Fibroblast of the conjunctiva (primary cell): ENCODE data around the gene SHCBP1L.
"Not testable (repeated sequence)": the region's sequence is repeated elsewhere in the genome, so short reads cannot be mapped to it uniquely, and the experiment has no call there.

Experiments
- DNase-seq: peaks from one replicate; pipeline ENCODE4 v3.0.0-alpha.2; 2010; ENCODE audit warnings: low read depth

Gene SHCBP1L

GRCh38 chr1:182965096-182965495 is 12.1 kb upstream of the SHCBP1L start:
- DNase-seq: no peak

DNA sequence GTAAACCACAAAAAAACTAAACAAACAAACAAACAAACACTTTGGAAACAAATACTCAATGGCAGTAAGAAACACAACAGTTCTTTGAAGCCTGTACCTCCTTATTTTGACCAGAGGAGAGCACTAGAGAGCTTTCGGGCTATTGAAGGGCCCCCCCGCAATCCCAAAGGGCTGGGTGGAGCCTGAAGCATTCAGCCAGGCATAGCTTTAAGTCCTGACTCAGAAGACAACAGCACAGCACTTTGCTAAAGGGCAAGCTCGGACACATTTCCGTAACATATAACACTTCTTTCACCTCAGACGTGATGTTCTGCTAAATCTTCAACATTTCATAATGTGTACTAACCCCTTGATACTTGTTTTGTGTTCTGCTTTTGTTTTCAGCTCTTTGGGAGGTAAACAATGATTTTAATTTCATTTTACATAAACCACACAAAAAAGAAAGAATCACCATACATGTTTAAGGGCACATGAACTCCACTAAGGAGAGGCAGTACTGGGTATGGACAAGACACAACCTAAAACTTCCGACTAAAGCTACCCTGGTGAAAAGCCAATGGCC is 9.7 kb upstream of the SHCBP1L start:
- DNase-seq: peak; percentile 87

- no peak for DNase-seq
Measured at GRCh38 chr1:182960046-182960445, 7.1 kb upstream of the SHCBP1L start.

DNA sequence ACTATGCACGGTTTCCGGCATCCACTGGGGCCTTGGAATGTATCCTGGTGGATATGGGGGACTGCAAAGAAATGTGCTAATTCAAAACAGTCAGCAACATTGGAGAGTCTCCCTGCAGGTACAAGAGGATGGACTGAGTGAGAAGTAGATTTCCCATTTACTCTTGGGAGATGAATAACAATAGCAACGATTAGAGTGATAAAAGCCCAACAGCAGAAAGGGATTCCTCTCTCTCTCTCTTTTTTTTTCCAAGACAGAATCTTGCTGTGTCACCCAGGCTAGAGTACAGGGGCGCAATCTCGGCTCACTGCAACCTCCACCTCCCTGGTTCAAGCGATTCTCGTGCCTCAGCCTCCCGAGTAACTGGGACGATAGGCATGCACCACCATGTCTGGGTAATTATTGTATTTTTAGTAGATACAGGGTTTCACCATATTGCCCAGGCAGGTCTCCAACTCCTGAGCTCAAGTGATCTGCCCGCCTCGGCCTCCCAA is 5.0 kb upstream of the SHCBP1L start:
- DNase-seq: no peak

- no peak for DNase-seq
Measured at GRCh38 chr1:182956708-182957365, 3.9 kb upstream of the SHCBP1L start.

- peak; percentile 68 for DNase-seq
Measured at GRCh38 chr1:182955596-182956588, 2.9 kb upstream of the SHCBP1L start.

- no peak for DNase-seq
Measured at GRCh38 chr1:182953826-182954225, 860 bp upstream of the SHCBP1L start.

GRCh38 chr1:182943336-182943735 is 9.6 kb downstream of the SHCBP1L start:
- DNase-seq: not testable (repeated sequence)

DNA sequence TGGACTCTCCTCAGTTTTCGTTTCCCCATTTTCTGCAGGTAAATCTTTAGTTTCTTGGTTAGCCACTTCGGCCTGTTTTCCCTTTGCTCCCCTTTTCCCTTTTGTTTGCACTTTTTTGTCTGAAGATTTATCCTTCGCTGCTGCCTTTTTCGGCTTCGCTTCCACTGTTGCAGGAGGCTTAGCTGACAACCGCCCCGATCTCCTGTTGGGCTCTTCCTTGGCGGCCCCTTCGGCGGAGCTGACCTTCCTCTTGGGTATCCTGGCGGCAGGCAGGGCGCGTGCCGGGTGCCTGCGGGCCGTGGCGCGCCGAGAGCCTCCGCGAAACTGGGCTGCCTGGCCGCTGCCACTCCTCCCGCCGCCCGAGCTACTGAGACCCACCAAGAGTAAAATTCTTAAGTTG is 10.8 kb downstream of the SHCBP1L start:
- not testable (repeated sequence) for DNase-seq

DNA sequence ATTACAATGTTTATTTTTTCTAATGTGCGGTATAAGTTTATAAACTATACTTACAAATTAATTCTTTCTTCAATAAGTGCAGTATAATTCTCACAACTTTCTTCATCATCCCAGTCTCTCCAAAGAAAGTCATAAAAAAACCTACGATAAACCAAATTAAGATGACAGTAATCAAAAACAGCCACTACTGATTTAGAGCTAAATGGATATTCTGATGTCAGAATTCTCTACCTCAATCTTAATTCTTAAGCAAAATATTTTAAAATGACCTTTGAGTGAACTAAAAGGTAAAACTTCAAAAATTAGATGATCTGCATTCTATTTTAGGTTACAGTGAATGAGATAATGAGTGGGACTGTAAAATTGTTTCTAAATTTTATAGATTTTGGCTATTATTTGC is 13.6 kb downstream of the SHCBP1L start:
- no peak for DNase-seq

DNA sequence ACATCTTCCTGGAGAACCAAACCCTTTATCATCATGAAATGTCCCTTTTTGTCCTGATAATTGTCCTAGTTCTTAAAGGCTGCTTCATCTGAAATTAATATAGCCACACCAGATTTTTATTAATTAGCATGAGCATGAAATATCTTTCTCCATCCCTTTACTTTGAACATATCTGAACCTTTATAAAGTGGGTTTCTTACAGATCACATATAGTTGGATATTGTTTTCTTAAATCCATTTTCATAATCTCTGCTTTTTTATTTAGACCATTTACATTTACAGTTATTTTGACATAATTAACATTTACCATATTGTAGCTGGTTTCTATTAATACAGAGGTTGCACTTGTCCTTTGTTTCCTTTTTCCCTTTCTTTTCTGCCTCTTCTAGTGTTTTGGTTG is 17.2 kb downstream of the SHCBP1L start:
- no peak for DNase-seq

- DNase-seq: no peak
Measured at GRCh38 chr1:182930985-182931384, 22.0 kb downstream of the SHCBP1L start.

- DNase-seq: no peak
Measured at GRCh38 chr1:182927693-182928433, 25.1 kb downstream of the SHCBP1L start.

DNA sequence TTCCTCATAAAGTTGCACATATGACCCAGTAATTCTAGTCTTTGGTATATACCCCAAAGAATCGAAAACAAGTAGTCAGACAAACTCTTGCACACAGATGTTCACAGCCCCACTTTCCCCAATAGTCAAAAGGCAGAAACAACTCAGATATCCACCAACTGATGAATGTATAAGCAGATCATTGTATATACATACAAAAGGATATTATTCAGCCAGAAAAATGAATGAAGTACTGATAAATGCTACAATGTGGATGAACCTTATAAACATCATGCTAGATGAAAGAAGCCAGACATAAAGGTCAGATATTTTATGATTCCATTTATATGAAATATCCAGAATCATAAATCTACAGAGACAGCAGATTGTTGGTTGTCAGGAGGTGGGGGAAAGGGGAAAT is 27.3 kb downstream of the SHCBP1L start:
- DNase-seq: no peak

DNA sequence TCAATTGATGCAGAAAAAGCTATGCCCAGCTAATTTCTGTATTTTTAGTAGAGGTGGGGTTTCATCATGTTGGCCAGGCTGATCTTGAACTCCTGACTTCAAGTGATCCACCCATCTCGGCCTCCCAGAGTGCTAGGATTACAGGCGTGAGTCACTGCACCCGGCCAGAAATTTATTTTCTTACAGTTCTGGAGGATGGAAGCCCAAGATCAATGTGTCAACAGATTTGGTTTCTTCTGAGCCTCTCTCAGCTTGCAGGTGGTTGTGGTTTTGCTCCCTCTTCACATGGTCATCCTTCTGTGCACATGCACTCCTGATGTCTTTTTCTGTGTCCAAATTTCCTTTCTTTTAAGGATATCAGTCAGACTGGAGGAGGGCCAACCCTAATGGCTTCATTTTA is 35.6 kb downstream of the SHCBP1L start:
- DNase-seq: no peak

GRCh38 chr1:182913401-182913800 is 39.6 kb downstream of the SHCBP1L start:
- no peak for DNase-seq

- no peak for DNase-seq
Measured at GRCh38 chr1:182910143-182910542, 42.8 kb downstream of the SHCBP1L start.

DNA sequence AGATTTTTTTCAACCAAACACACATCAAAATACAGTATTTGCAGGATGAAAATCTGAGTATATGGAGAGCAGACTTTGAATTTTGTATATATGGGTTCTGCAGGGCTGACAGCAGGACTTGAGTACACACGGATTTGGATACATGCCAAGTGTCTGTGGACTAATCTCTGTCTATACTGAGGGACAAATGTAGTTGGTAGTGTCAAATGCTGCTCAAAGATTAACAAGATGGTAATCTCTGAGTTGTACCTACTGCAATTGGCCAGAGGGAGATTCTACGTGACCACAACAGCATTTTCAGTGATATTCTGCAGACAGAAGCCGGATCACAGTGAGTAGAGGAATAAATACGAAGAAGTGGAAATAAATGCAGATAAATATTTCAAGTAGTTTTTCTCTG is 43.4 kb downstream of the SHCBP1L start:
- DNase-seq: no peak

DNA sequence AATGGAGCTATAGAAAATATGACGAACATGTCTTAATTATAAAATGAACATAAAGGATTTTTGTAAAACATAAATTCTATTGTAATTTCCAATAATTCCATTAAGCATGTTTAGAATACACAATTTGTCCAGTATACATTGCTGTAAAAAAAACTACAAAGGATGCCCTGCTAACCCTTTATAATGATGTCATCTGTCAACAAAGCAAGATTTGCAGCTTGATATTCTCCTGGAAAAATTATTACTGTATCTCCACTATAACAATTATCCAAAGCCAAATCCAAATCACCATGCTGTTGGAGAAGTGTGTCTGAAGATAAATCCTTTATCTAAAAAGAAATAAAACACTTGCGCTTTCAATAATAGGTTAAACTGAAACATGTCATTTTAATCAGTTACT is 47.6 kb downstream of the SHCBP1L start:
- no peak for DNase-seq

DNA sequence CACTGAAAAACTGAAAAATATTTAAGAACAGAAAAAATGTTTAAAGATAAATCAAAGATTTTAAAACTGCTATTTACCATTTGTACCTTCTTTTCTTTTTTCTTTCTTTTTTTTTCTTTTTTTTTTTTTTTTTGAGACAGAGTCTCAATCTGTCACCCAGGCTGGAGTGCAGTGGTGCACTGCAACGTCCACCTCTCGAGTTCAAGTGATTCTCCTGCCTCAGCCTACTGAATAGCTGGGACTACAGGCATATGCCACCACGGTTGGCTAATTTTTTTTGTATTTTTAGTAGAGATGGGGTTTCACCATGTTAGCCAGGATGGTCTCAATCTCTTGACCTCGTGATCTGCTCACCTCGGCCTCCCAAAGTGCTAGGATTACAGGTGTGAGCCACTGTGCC is 51.0 kb downstream of the SHCBP1L start:
- not testable (repeated sequence) for DNase-seq

GRCh38 chr1:182897696-182898095 is 55.3 kb downstream of the SHCBP1L start:
- no peak for DNase-seq
